K562 (cell line): ENCODE measurements around the gene PFKL. TPM values are rescaled to one million over a fixed set of nuclear protein-coding genes. Genes with fewer than 3 reads are reported as not detected.

Experiments
- ATAC-seq: fragments of 200-7000 bp; cut with Tn5 transposase; 3 replicates; pipeline ENCODE4 v1.9.1; 2020; ENCODE audit warnings: moderate library complexity
- BruUV-seq: library from RNA; stranded (reverse); fragments of 400-500 nt; replicated peaks from 2 replicates; lab custom pipeline; 2021; lab: Mats Ljungman, UMichigan
- CTCF ChIA-PET: fragments of 300-600 bp; formaldehyde crosslinking; extraction: SDS; loops from one replicate; lab custom pipeline; 2021; ENCODE audit warnings: low intra/inter-chr PET ratio; lab: Yijun Ruan, JAX
- POLR2A ChIA-PET: fragments of 300-600, 350-650 bp; sonication (Branson Sonifier 250); formaldehyde crosslinking; extraction: SDS; loops from one replicate; lab custom pipeline; 2021; ENCODE audit warnings: antibody characterized with exemption, inconsistent platforms; lab: Yijun Ruan, JAX
- DNase-seq, 4 experiments: peaks; one replicate each; pipeline versions ENCODE4 v3.0.0 to v3.0.0-alpha.2; 2011 to 2018; ENCODE audit warnings: low spot score in 3 of 4, mixed read lengths in 3 of 4; ENCODE audit errors: extremely low read depth in 1 of 4
- FAIRE-seq: peaks from 2 replicates; lab custom pipeline; 2011; peaks lifted over from hg19 to GRCh38; lab: Jason Lieb, UNC
- H2AFZ ChIP-seq: 2 replicates; pipeline ENCODE4 v1.6.0; 2011; ENCODE audit warnings: low read depth, low read length, control low read depth, inconsistent platforms
- H3K27ac ChIP-seq: fragments of 200-600 bp; 3 replicates; pipeline ENCODE4 v1.8.0; 2011; ENCODE audit warnings: low read depth, mild to moderate bottlenecking, control low read depth, inconsistent platforms, low read length, moderate library complexity, mixed read lengths; ENCODE audit errors: extremely low read depth
- H3K27me3 ChIP-seq, 2 experiments: fragments of 300-600 bp in 1 of 2; 2 replicates in 1 of 2; 3 replicates in 1 of 2; pipeline versions ENCODE4 v1.6.0 to v1.8.0; 2011; ENCODE audit warnings: inconsistent platforms in 2 of 2, low read length in 2 of 2, mild to moderate bottlenecking in 1 of 2, mixed read lengths in 1 of 2, moderate library complexity in 1 of 2; ENCODE audit not compliant: control insufficient read depth in 2 of 2, insufficient read depth in 2 of 2
- H3K36me3 ChIP-seq: fragments of 300-600 bp; 3 replicates; pipeline ENCODE4 v1.8.0; 2011; ENCODE audit warnings: mild to moderate bottlenecking, low read length, inconsistent platforms; ENCODE audit not compliant: control insufficient read depth, insufficient read depth
- H3K4me1 ChIP-seq, 2 experiments: fragments of 200-600 bp in 1 of 2; replicated peaks in 1 of 2; 2 replicates in 1 of 2; 3 replicates in 1 of 2; pipeline versions ENCODE4 v1.5.1 to v1.8.0; 2011; ENCODE audit warnings: inconsistent platforms in 2 of 2, low read length in 2 of 2, mild to moderate bottlenecking in 1 of 2, mixed read lengths in 1 of 2, moderate library complexity in 1 of 2; ENCODE audit not compliant: control insufficient read depth in 2 of 2, insufficient read depth in 2 of 2
- H3K4me2 ChIP-seq: 2 replicates; pipeline ENCODE4 v1.6.1; 2011; ENCODE audit warnings: low read length, control low read depth, inconsistent platforms, mixed read lengths; ENCODE audit not compliant: insufficient read depth
- H3K4me3 ChIP-seq: fragments of 200-600 bp; sonication (generic), shearing (Covaris generic); 2 replicates; pipeline ENCODE4 v1.5.1; 2016; ENCODE audit warnings: control low read depth, inconsistent platforms
- H3K79me2 ChIP-seq: fragments of 200-600 bp; 3 replicates; pipeline ENCODE4 v1.8.0; 2011; ENCODE audit warnings: low read length, inconsistent platforms; ENCODE audit not compliant: control insufficient read depth, insufficient read depth
- H3K9ac ChIP-seq, 2 experiments: 2 replicates each; pipeline versions ENCODE4 v1.6.0 to v1.6.1; 2011; ENCODE audit warnings: low read depth in 2 of 2, low read length in 2 of 2, control low read depth in 1 of 2, inconsistent platforms in 1 of 2, mild to moderate bottlenecking in 1 of 2, mixed read lengths in 1 of 2; ENCODE audit not compliant: insufficient read depth in 1 of 2
- H3K9me1 ChIP-seq: one replicate; pipeline ENCODE4 v1.6.0; 2011; ENCODE audit warnings: inconsistent platforms, mild to moderate bottlenecking, low read length, moderate library complexity; ENCODE audit not compliant: control insufficient read depth, insufficient read depth
- H3K9me3 ChIP-seq: replicated peaks from 2 replicates; pipeline ENCODE4 v1.5.1; 2011; ENCODE audit warnings: low read depth, low read length, inconsistent platforms; ENCODE audit not compliant: control insufficient read depth, insufficient read depth
- H4K20me1 ChIP-seq: replicated peaks from 2 replicates; pipeline ENCODE4 v1.6.1; 2011; ENCODE audit warnings: low read length, inconsistent platforms, mixed read lengths; ENCODE audit not compliant: control insufficient read depth, insufficient read depth
- CBX2 ChIP-seq: fragments of 200-600 bp; sonication (generic); IDR thresholded peaks from one replicate; pipeline ENCODE4 v1.6.1; 2012; ENCODE audit warnings: mild to moderate bottlenecking, low read length, inconsistent platforms; ENCODE audit not compliant: insufficient read depth, poor library complexity, severe bottlenecking
- FOXM1 ChIP-seq, 2 experiments: fragments of 450-650 bp in 1 of 2; sonication (generic) in 1 of 2; formaldehyde crosslinking in 1 of 2; IDR thresholded peaks; 2 replicates each; pipeline versions ENCODE4 v1.6.1 to v1.9.0; 2017 to 2022; ENCODE audit warnings: low read depth in 2 of 2, mild to moderate bottlenecking in 2 of 2, missing genetic modification reagents in 1 of 2, moderate library complexity in 1 of 2
- NRF1 ChIP-seq, 2 experiments: fragments of 450-650 bp; IDR thresholded peaks in 1 of 2; conservative IDR thresholded peaks in 1 of 2; 2 replicates each; pipeline ENCODE4 v1.6.1; 2014; ENCODE audit warnings: mild to moderate bottlenecking in 2 of 2
- PHB ChIP-seq: fragments of 250-450 bp; sonication (Bioruptor Pico); IDR thresholded peaks from 2 replicates; pipeline ENCODE4 v1.5.0; 2021
- POLR2G ChIP-seq: fragments of 200-400 bp; formaldehyde crosslinking; IDR thresholded peaks from 2 replicates; pipeline ENCODE4 v1.6.1; 2017; ENCODE audit warnings: low read depth, mild to moderate bottlenecking, antibody characterized with exemption, low read length, moderate library complexity
- TAF9B ChIP-seq: fragments of 450-650 bp; IDR thresholded peaks from 2 replicates; pipeline ENCODE4 v1.6.1; 2018; ENCODE audit warnings: mild to moderate bottlenecking; ENCODE audit not compliant: partially characterized antibody
- U2AF2 ChIP-seq: fragments of 200-400 bp; formaldehyde crosslinking; optimal IDR thresholded peaks from 2 replicates; pipeline ENCODE3; 2017; ENCODE audit warnings: low read depth, mild to moderate bottlenecking, low read length
- ZNF239 ChIP-seq: fragments of 250-450 bp; sonication (Bioruptor Pico); IDR thresholded peaks from 2 replicates; pipeline ENCODE4 v1.4.0; 2020; ENCODE audit warnings: mild to moderate bottlenecking
- ZNF696 ChIP-seq: fragments of 250-450 bp; sonication (Bioruptor Pico); conservative IDR thresholded peaks from 2 replicates; pipeline ENCODE4 v1.4.0; 2020; ENCODE audit warnings: mild to moderate bottlenecking, moderate library complexity
- ZSCAN32 ChIP-seq: fragments of 450-650 bp; formaldehyde crosslinking; IDR thresholded peaks from 2 replicates; pipeline ENCODE4 v1.4.0; 2020; ENCODE audit warnings: mild to moderate bottlenecking, moderate library complexity
- WGBS: fragments of 100-300 bp; shearing (Covaris generic); methylation state at CpG from one replicate; pipeline ENCODE4 v1.1.6; 2016; ENCODE audit warnings: low coverage, mixed read lengths; ENCODE audit not compliant: insufficient coverage; ENCODE audit errors: missing lambda C conversion rate; 5-methylcytosine and 5-hydroxymethylcytosine counted together
- in situ Hi-C: fragments of 300-500 bp; cut with MboI; formaldehyde crosslinking; loops from 4 replicates; pipeline ENCODE4 v1.15.0; 2018; ENCODE audit warnings: inconsistent platforms, mixed read lengths
- intact Hi-C: fragments of 100-400 bp; cut with micrococcal nuclease; formaldehyde crosslinking; loops from 2 replicates; pipeline ENCODE4 v1.14.2; 2022
- polyA plus RNA-seq, 8 experiments: library from polyadenylated mRNA; depleted of rRNA in 4 of 8; stranded (reverse) in 5 of 8; unstranded in 3 of 8; fragments of >200 nt; fragmentation: Nextera tagmentation in 2 of 8; fragmentation: Illumina TruSeq in 1 of 8; extraction: Ambion mirVana in 2 of 8; extraction: Trizol in 1 of 8; gene quantifications; 2 replicates each; pipeline versions ENCODE4 v1.2.1 to v1.2.3, GENCODE V29; 2011 to 2014; ENCODE audit warnings: inconsistent platforms in 1 of 8, missing spikeins in 1 of 8
- total RNA-seq, 7 experiments: library from RNA; depleted of rRNA in 6 of 7; stranded (reverse); fragments of >200 nt in 6 of 7; fragmentation: Illumina TruSeq in 2 of 7; extraction: Trizol in 2 of 7; gene quantifications; 2 replicates each; pipeline versions ENCODE4 v1.2.1 to v1.2.3, GENCODE V29; 2011 to 2021; ENCODE audit warnings: low replicate concordance in 1 of 7

PFKL gene
- total and polyA plus RNA-seq, 9 of the 15 experiments (the other 6 are each of a cell fraction or from before 2014, with no cell fraction given), result 1.1 to 124 (median 45.6) TPM

DNA sequence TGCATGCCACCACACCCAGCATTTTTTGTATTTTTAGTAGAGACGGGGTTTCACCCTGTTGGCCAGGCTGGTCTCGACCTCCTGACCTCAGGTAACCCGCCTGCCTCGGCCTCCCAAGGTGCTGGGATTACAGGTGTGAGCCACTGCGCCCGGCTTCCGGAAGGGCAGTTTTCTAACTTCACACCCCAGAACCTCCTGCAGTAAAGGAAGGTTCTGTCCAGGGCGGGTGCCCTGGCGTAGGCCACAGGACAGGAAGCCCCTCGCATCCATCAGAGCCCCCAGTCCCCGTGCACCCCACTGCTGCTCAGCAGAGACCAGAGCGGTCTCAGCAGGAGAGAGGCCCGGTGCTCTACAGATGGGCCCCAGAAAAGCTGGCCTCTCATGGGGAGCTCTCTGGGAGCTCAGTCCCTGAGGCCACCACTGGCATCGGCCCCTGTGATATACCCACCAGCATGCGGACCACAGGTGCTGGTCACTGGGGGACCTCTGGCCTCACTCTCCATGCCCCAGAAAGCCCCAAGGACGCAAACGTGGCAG is 34.1 kb upstream of the PFKL start:
- peaks cover 0 to 22% of the 10 kb centered on the region in 2 experiments; a peak in 2 of 5 replicates for H3K4me1 ChIP-seq
- H3K36me3 ChIP-seq, result no peaks in the 10 kb centered on the region
- H2AFZ ChIP-seq, result no peak overlapping the region
- in situ Hi-C loops (no loop called here), intact Hi-C loops (no loop called here)
- no peaks in the 10 kb centered on the region for H3K79me2 ChIP-seq
- ChIA-PET CTCF (no interaction called here), POLR2A (interaction anchor here (1.0 kb wide), 1 partner anchor 12 kb away, joined by 3 read pairs; no protein-coding TSS in a partner anchor)
- no peak for FAIRE-seq
- peak overlapping the region in 1 of 2 experiments; percentile 43; a peak in 2 of 4 replicates for H3K9ac ChIP-seq
- BruUV-seq, result no TSS peak
- no peak overlapping the region for H3K4me2 ChIP-seq
- H3K27me3 ChIP-seq, result peaks cover 8 to 33% of the 10 kb centered on the region in 2 experiments; a peak in 3 of 5 replicates
- H4K20me1 ChIP-seq, result peaks cover 10% of the 10 kb centered on the region
- DNase-seq, result no peak
- no peak for ATAC-seq
- no peak overlapping the region for H3K4me3 ChIP-seq
- TF ChIP-seq CBX2, result no peak
- TF ChIP-seq ZNF239 (CRISPR knock-in tag), result no peak
- no peak for TF ChIP-seq ZSCAN32 (CRISPR knock-in tag)
- no peak for TF ChIP-seq PHB
- no peak for TF ChIP-seq TAF9B
- TF ChIP-seq ZNF696 (CRISPR knock-in tag), result no peak
- TF ChIP-seq POLR2G, result no peak
- TF ChIP-seq NRF1 (conservative IDR thresholded peaks at IDR 0.05 in 1 of 2, IDR thresholded peaks at IDR 0.05 in 1 of 2), result no peak
- no peak for TF ChIP-seq FOXM1 (IDR thresholded peaks at IDR 0.05; ENCODE audit: low read depth)
- no peak for TF ChIP-seq FOXM1 (CRISPR knock-in tag; IDR thresholded peaks at IDR 0.05; ENCODE audit: low read depth)
- TF ChIP-seq U2AF2, result no peak
- no peak overlapping the region for H3K27ac ChIP-seq
- WGBS, result 29% methylated on average over 15 of the region's 17 CpGs
- H3K9me1 ChIP-seq, result no peaks in the 10 kb centered on the region
- no peaks in the 10 kb centered on the region for H3K9me3 ChIP-seq
